Astrocyte (in vitro differentiated cells and primary cell): ENCODE results near the gene MYB. TPM values are rescaled to one million over a fixed set of nuclear protein-coding genes. Genes with fewer than 3 reads are reported as not detected.

Experiments used
- DNase-seq: peaks from one replicate; pipeline ENCODE4 v3.0.0-alpha.2; 2010; ENCODE audit warnings: low read depth
- FAIRE-seq: peaks from 2 replicates; lab custom pipeline; 2011; peaks lifted over from hg19 to GRCh38; lab: Jason Lieb, UNC
- H2AFZ ChIP-seq: 2 replicates; pipeline ENCODE4 v1.6.0; 2012; ENCODE audit warnings: low read depth, low read length, inconsistent platforms
- H3K27ac ChIP-seq: 2 replicates; pipeline ENCODE4 v1.5.1; 2011; ENCODE audit warnings: low read depth, low read length, inconsistent platforms
- H3K27me3 ChIP-seq: 2 replicates; pipeline ENCODE4 v1.6.0; 2011; ENCODE audit warnings: low read length, inconsistent platforms; ENCODE audit not compliant: insufficient read depth
- H3K36me3 ChIP-seq: 2 replicates; pipeline ENCODE4 v1.5.1; 2011; ENCODE audit warnings: low read length, inconsistent platforms; ENCODE audit not compliant: insufficient read depth
- H3K4me1 ChIP-seq: 2 replicates; pipeline ENCODE4 v1.5.1; 2011; ENCODE audit warnings: low read length, inconsistent platforms; ENCODE audit not compliant: insufficient read depth
- H3K4me2 ChIP-seq: 2 replicates; pipeline ENCODE4 v1.6.0; 2012; ENCODE audit warnings: low read length, inconsistent platforms
- H3K4me3 ChIP-seq: 2 replicates; pipeline ENCODE4 v1.5.1; 2011; ENCODE audit warnings: low read depth, mild to moderate bottlenecking, low read length, inconsistent platforms; ENCODE audit not compliant: insufficient read depth
- H3K79me2 ChIP-seq: 2 replicates; pipeline ENCODE4 v1.6.0; 2012; ENCODE audit warnings: mild to moderate bottlenecking, low read length, inconsistent platforms; ENCODE audit not compliant: insufficient read depth
- H3K9ac ChIP-seq: 2 replicates; pipeline ENCODE4 v1.6.0; 2012; ENCODE audit warnings: mild to moderate bottlenecking, low read length, inconsistent platforms
- H3K9me3 ChIP-seq: 2 replicates; pipeline ENCODE4 v1.5.1; 2012; ENCODE audit warnings: low read depth, mild to moderate bottlenecking, low read length, inconsistent platforms; ENCODE audit not compliant: insufficient read depth
- H4K20me1 ChIP-seq: 2 replicates; pipeline ENCODE4 v1.6.0; 2012; ENCODE audit warnings: low read length, inconsistent platforms; ENCODE audit not compliant: insufficient read depth
- H3K27ac Mint-ChIP-seq: one replicate; pipeline ENCODE4 v1.8.0; 2021; ENCODE audit warnings: mild to moderate bottlenecking, mixed read lengths; ENCODE audit not compliant: unreplicated experiment
- H3K27me3 Mint-ChIP-seq: one replicate; pipeline ENCODE4 v1.8.0; 2021; ENCODE audit warnings: low read depth, mixed read lengths; ENCODE audit not compliant: unreplicated experiment
- H3K36me3 Mint-ChIP-seq: one replicate; pipeline ENCODE4 v1.8.0; 2021; ENCODE audit warnings: low read depth, mixed read lengths; ENCODE audit not compliant: unreplicated experiment
- H3K4me1 Mint-ChIP-seq: one replicate; pipeline ENCODE4 v1.8.0; 2021; ENCODE audit warnings: low read depth, mixed read lengths; ENCODE audit not compliant: unreplicated experiment
- H3K4me3 Mint-ChIP-seq: one replicate; pipeline ENCODE4 v1.8.0; 2021; ENCODE audit warnings: mild to moderate bottlenecking, moderate library complexity, mixed read lengths; ENCODE audit not compliant: unreplicated experiment
- H3K9me3 Mint-ChIP-seq: one replicate; pipeline ENCODE4 v1.8.0; 2021; ENCODE audit warnings: mild to moderate bottlenecking, mixed read lengths; ENCODE audit not compliant: unreplicated experiment
- EZH2 ChIP-seq: IDR thresholded peaks from 2 replicates; pipeline ENCODE4 v1.6.1; 2012; ENCODE audit warnings: mild to moderate bottlenecking, low read length, inconsistent platforms; ENCODE audit not compliant: insufficient read depth
- microRNA-seq: library from miRNA; unstranded; fragments of <30 nt; microRNA quantifications from one replicate; pipeline ENCODE4 v1.2.0, GENCODE V29; 2020
- total RNA-seq: library from RNA; stranded (reverse); gene quantifications from 2 replicates; pipeline ENCODE4 v1.2.1, GENCODE V29; 2021
- TF ChIP-seq, protein P1 (sequence below): IDR thresholded peaks from 2 replicates; pipeline ENCODE4 v1.5.1; 2011; ENCODE audit warnings: low read depth, mild to moderate bottlenecking, inconsistent platforms, low read length, moderate library complexity; ENCODE audit not compliant: insufficient read depth

The MYB gene
- total RNA-seq, 1 donor from 2014 or later = not detected

DNA sequence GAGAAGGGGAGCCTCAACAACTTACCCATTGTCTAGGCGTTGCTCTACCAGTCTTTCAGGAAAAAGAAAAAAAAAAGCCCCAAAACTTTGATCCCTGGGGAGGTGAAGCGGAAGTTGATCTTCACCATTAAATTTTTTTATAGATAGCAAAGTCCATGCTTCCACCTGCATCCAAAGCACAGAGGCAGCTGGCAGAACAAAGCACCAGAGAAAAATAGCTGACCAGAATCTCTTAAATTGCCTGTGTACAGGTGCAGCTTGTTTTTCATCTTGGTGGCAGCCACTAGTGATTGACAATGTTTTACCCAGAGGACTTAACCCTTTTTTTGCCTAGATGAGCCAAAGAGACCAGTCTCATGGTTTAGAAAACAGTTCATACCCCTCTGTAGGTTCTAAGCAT, 86.0 kb downstream of the MYB start:
- H3K36me3 ChIP-seq = no peaks in the 10 kb centered on the region
- no peak overlapping the region for H2AFZ ChIP-seq
- no peak overlapping the region for H3K27ac ChIP-seq
- Mint-ChIP-seq H3K9me3 (peaks cover 4% of the 10 kb centered on the region), H3K27ac (no peak overlapping the region), H3K4me3 (no peak overlapping the region), H3K27me3 (peaks cover 4% of the 10 kb centered on the region), H3K36me3 (no peaks in the 10 kb centered on the region), H3K4me1 (peaks cover 4% of the 10 kb centered on the region)
- no peaks in the 10 kb centered on the region for H3K4me1 ChIP-seq
- H3K79me2 ChIP-seq = no peaks in the 10 kb centered on the region
- H3K4me3 ChIP-seq = no peak overlapping the region
- DNase-seq (no peak), FAIRE-seq (no peak)
- no peak overlapping the region for H3K9ac ChIP-seq
- no peaks in the 10 kb centered on the region for H3K9me3 ChIP-seq
- no peak overlapping the region for H3K4me2 ChIP-seq
- H3K27me3 ChIP-seq = no peaks in the 10 kb centered on the region
- TF ChIP-seq EZH2 = no peak
- TF ChIP-seq, protein P1, sequence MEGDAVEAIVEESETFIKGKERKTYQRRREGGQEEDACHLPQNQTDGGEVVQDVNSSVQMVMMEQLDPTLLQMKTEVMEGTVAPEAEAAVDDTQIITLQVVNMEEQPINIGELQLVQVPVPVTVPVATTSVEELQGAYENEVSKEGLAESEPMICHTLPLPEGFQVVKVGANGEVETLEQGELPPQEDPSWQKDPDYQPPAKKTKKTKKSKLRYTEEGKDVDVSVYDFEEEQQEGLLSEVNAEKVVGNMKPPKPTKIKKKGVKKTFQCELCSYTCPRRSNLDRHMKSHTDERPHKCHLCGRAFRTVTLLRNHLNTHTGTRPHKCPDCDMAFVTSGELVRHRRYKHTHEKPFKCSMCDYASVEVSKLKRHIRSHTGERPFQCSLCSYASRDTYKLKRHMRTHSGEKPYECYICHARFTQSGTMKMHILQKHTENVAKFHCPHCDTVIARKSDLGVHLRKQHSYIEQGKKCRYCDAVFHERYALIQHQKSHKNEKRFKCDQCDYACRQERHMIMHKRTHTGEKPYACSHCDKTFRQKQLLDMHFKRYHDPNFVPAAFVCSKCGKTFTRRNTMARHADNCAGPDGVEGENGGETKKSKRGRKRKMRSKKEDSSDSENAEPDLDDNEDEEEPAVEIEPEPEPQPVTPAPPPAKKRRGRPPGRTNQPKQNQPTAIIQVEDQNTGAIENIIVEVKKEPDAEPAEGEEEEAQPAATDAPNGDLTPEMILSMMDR = no peak
- no peaks in the 10 kb centered on the region for H4K20me1 ChIP-seq

DNA sequence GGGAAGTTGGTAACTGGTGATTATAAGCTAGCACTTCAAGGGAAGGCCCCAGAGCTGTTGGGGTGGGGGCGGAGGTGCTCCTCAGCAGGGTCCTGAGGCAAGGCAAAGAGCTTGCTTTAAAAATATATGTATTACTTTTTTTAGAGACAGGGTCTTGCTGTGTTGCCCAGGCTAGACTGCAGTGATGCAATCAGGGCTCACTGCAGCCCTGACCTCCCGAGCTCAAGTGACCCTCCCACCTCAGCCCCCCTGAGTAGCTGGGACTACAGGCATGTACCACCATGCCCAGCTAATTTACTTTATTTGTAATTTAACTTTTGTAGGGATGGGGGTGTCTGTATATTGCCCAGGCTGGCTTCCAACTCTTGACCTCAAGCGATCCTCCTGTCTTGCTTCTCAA, 87.2 kb downstream of the MYB start:
- H3K27me3 Mint-ChIP-seq = peaks cover 4% of the 10 kb centered on the region

DNA sequence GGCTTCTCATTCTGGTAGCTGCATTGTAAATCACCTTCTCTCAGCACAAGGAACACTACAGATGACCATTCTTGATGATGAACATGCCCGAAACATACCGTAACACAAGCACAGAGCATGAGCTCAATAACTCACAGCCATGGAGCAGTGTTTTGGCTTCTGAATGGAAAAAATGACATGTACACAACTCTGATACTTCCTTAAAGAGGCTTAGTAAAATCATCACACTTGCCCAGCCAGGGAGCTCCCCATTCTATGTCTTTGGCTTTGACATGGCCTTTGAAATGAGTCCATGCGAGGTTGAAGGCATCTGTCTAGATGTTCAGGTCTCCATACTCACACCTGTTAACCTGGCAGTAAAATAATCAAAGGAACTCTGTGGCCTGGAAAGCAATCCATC, 87.6 kb downstream of the MYB start:
- TF ChIP-seq, protein P1 = no peak
- no peak for TF ChIP-seq EZH2
- no peaks in the 10 kb centered on the region for H4K20me1 ChIP-seq
- no peaks in the 10 kb centered on the region for H3K36me3 Mint-ChIP-seq
- no peaks in the 10 kb centered on the region for H3K9me3 Mint-ChIP-seq
- no peaks in the 10 kb centered on the region for H3K9me3 ChIP-seq
- H3K79me2 ChIP-seq = no peaks in the 10 kb centered on the region
- DNase-seq = no peak
- H3K27me3 Mint-ChIP-seq = peaks cover 4% of the 10 kb centered on the region
- H3K4me3 Mint-ChIP-seq = no peak overlapping the region
- no peak overlapping the region for H3K4me2 ChIP-seq
- H2AFZ ChIP-seq = no peak overlapping the region
- no peak overlapping the region for H3K4me3 ChIP-seq
- no peak overlapping the region for H3K9ac ChIP-seq
- no peaks in the 10 kb centered on the region for H3K36me3 ChIP-seq
- H3K27me3 ChIP-seq = no peaks in the 10 kb centered on the region
- FAIRE-seq = no peak
- H3K27ac ChIP-seq = no peak overlapping the region
- no peak overlapping the region for H3K27ac Mint-ChIP-seq
- no peaks in the 10 kb centered on the region for H3K4me1 ChIP-seq
- H3K4me1 Mint-ChIP-seq = peaks cover 4% of the 10 kb centered on the region

More for the DNA sequence above, 87.2 kb downstream of the MYB start:
- DNase-seq (no peak), FAIRE-seq (no peak)
- Histone ChIP-seq H3K9ac (no peak overlapping the region), H3K36me3 (no peaks in the 10 kb centered on the region), H3K9me3 (no peaks in the 10 kb centered on the region), H3K27me3 (no peaks in the 10 kb centered on the region), H3K79me2 (no peaks in the 10 kb centered on the region), H2AFZ (no peak overlapping the region), H3K27ac (no peak overlapping the region), H3K4me3 (no peak overlapping the region), H3K4me1 (no peaks in the 10 kb centered on the region), H3K4me2 (no peak overlapping the region), H4K20me1 (no peaks in the 10 kb centered on the region)
- no peak overlapping the region for H3K4me3 Mint-ChIP-seq
- H3K4me1 Mint-ChIP-seq = peaks cover 4% of the 10 kb centered on the region
- TF ChIP-seq EZH2 = no peak
- TF ChIP-seq, protein P1 = no peak
- H3K36me3 Mint-ChIP-seq = no peaks in the 10 kb centered on the region
- no peak overlapping the region for H3K27ac Mint-ChIP-seq
- peaks cover under 1% of the 10 kb centered on the region for H3K9me3 Mint-ChIP-seq

Small RNA genes lying within 50 kb of the gene (microRNA-seq; reads per million reads assigned to microRNA genes)
- gene MIR548A2 = not detected

Other genes starting within 250 kb of the MYB start
- 0.41 TPM in 2 replicates for gene ALDH8A1, start 231.2 kb upstream of the MYB start, total RNA-seq
- 87.8 and 90.4 TPM in 2 replicates for gene HBS1L, start 126.5 kb upstream of the MYB start, total RNA-seq